ENCODE results near the gene HOXA5. TPM values are rescaled to one million over a fixed set of nuclear protein-coding genes. Genes with fewer than 3 reads are reported as not detected.

The HOXA5 gene
- total RNA-seq, 6 experiments from 2014 or later = 0.18 to 1.5 (median 0.65) TPM

- H3K27me3 ChIP-seq = peaks cover 0 to 27% of the 10 kb centered on the region in 2 donors
- 27% methylated on average over 2 of the region's 2 CpGs for WGBS (ENCODE audit: insufficient coverage, low coverage, low lambda C conversion rate, missing lambda C conversion rate)
- ATAC-seq (no peak), DNase-seq (no peak)
- no peaks in the 10 kb centered on the region for H3K36me3 ChIP-seq
- no peak for TF ChIP-seq POLR2A (IDR thresholded peaks at IDR 0.05)
- TF ChIP-seq CTCF (IDR thresholded peaks at IDR 0.05) = no peak
- H3K4me1 ChIP-seq = no peaks in the 10 kb centered on the region
- no peak overlapping the region for H3K4me3 ChIP-seq
- H3K27ac ChIP-seq = no peak overlapping the region
- intact Hi-C loops (cut with DNase I) = no loop called here
- H3K9me3 ChIP-seq = no peaks in the 10 kb centered on the region
Measured at GRCh38 chr7:27132214-27132613, 11.3 kb downstream of the HOXA5 start.

DNA sequence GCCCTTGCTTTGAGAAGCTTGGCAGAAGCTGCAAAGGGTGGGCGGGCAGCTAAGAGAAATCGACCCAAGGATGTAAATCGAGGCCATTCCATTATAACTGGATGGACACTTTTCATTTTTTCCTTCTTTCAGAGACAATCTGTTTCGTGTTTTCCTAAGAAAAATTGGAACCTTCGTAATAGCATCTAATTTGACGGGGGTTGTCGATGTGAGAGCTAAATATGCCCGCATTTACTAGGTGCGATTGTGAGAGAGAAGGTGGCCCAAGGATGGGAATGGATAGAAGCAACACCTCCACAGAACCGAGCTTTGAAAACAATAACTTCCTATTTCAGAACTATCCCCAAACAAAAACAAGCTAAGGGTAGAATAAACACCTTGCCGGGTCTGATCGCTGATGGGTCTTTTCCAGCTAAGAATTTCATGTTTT, 12.1 kb downstream of the HOXA5 start:
- DNase-seq (no peak), ATAC-seq (no peak)
- peaks cover 0 to 27% of the 10 kb centered on the region in 2 donors for H3K27me3 ChIP-seq
- WGBS (ENCODE audit: insufficient coverage, low coverage, low lambda C conversion rate, missing lambda C conversion rate) = 19% methylated on average over 12 of the region's 12 CpGs
- intact Hi-C loops (cut with DNase I) = no loop called here
- peak overlapping the region; percentile 35 to 54 (median 41) for H3K4me3 ChIP-seq
- no peaks in the 10 kb centered on the region for H3K4me1 ChIP-seq
- H3K9me3 ChIP-seq = no peaks in the 10 kb centered on the region
- H3K36me3 ChIP-seq = no peaks in the 10 kb centered on the region
- TF ChIP-seq POLR2A (IDR thresholded peaks at IDR 0.05) (no peak), CTCF (IDR thresholded peaks at IDR 0.05) (no peak)
- H3K27ac ChIP-seq = peak overlapping the region in 2 of 3 donors; percentile 57 to 59

DNA sequence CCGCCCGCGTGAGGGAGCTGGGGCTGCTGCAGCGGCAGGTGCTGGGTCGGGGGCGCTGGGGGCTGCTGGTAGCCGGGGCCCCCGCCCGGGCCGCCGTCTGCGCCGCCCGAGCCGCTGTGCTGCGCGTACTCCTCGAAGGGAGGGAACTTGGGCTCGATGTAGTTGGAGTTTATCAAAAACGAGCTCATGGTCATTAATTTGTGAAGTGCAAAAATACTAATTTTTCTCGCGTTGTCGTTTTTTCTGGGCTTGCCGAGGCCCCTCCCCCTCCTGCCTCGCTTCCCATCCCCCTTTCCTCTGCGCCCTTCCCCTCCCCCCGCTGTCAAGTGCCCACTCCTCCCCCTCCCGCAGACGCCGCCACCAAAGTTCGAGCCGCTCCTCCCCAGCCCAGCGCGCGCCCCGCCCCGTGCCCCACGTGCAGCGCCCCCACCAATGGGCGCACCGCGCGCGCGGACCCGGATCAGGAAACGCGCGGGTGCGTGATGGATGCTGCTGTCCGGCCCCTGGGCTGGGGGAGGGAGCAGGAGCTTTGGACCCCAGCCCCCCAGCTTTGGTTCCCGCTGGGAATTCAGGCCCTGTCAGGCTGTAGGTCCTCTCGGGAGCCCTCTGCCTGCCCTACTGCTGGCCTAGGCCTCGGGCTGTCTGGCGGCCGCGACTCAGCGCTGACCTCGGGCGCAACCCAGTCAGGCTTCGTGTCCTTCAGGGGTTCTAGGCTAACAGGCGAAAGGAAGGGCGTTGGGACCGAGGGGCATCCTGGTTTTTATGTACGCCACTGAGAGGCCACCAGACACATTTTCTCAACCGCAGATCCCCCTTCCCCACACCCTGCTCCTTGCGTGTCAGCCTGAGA, 12.7 kb downstream of the HOXA5 start, which contains the start of gene HOXA4:
TSS of gene HOXA4 (minus strand) at position 218 of the 850 bp plus-strand sequence. CDS start at position 194, 24 bp downstream.
- H3K27ac ChIP-seq = peak within 1 kb of the TSS; percentile 66 to 81 (median 81)
- ATAC-seq = peak; percentile 85 to 94 (median 92)
- TF ChIP-seq POLR2A (IDR thresholded peaks at IDR 0.05) = peak; percentile 30
- TF ChIP-seq CTCF (IDR thresholded peaks at IDR 0.05) = no peak
- WGBS (ENCODE audit: insufficient coverage, low coverage, low lambda C conversion rate, missing lambda C conversion rate) = 19% methylated on average over 51 of the region's 67 CpGs
- peak; percentile 81 to 88 (median 88) for DNase-seq
- intact Hi-C loops (cut with DNase I) = no loop called here
- no peaks in the 10 kb centered on the region for H3K36me3 ChIP-seq
- no peaks in the 10 kb centered on the region for H3K4me1 ChIP-seq
- peak within 1 kb of the TSS; percentile 38 to 54 (median 46) for H3K4me3 ChIP-seq
- H3K27me3 ChIP-seq = peaks cover 0 to 24% of the 10 kb centered on the region in 2 donors
- H3K9me3 ChIP-seq = no peaks in the 10 kb centered on the region

DNA sequence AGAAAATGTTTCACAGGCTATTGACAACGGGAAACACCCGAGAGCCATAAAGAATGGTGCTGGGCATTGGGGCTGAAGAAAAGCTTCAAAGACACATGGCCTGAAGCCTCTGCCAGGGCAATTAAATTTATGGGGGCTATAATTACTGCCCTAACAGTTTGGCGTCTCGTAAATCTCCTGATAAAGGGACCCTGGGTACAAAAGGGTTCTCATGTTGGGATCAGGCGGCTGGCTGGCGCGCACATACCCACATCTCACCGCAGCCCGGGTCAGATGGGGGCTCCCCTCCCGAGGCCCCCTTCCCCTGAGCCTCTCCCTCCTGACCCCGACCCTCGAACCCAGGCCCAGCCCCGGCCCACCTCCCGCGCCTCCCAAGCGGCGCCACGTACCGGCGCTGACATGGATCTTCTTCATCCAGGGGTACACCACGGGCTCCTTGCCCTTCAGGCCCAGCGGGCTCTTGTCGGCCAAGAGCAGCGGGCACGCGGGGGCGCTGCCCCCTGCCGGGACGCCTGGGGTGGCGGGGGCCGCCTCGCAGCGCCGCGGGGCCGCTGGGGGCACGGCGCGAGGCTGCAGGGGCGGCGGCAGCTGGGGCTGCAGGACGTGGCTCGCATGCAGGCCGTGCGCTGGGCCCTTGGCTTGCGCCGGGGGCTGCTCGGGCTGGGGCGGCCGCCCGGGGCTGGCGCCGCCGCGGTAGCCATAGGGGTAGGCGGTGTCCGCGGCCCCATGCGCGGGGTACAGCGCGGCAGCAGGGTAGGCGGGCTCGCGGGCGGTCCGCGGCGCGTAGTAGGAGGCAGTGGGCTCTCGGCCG, 13.5 kb downstream of the HOXA5 start:
- Histone ChIP-seq H3K9me3 (no peaks in the 10 kb centered on the region), H3K4me1 (no peaks in the 10 kb centered on the region), H3K27ac (peak overlapping the region; percentile 40 to 81 (median 81)), H3K36me3 (no peaks in the 10 kb centered on the region), H3K27me3 (peaks cover 0 to 22% of the 10 kb centered on the region in 2 donors), H3K4me3 (peak overlapping the region; percentile 38 to 50 (median 46))
- intact Hi-C loops (cut with DNase I) = no loop called here
- 17% methylated on average over 11 of the region's 72 CpGs for WGBS (ENCODE audit: insufficient coverage, low coverage, low lambda C conversion rate, missing lambda C conversion rate)
- TF ChIP-seq CTCF (IDR thresholded peaks at IDR 0.05) (peak in 1 of 4 donors; percentile 21), POLR2A (IDR thresholded peaks at IDR 0.05) (no peak)
- DNase-seq = no peak
- peak; percentile 9 to 18 (median 12) for ATAC-seq
